ENCODE measurements around the gene MRTFA.

DNA sequence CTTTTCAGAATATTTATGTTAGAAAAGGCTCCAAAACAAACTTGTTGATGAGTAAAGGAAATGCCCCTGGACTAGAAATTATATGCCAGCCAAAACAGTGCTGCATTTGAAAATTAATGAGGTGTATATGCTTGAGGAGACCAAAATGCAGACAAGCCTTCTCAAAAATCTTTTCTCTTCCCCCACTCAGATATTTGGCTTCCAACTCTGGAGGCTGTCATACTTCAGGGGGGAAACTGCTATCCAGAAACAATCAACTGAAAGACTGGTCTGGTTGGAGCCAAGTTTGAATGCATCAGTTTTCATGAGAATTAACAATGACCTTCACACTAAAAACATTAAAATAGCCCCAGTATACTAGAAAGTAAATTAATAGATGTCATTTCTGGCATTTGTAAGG is 167.9 kb downstream of the MRTFA start:
- TF ChIP-seq POLR2A (IDR thresholded peaks at IDR 0.05; ENCODE audit: low read depth, low read length) (no peak), TAF1 (IDR thresholded peaks at IDR 0.05; ENCODE audit: low read depth, low read length) (no peak)
